SK-N-SH treated with all-trans-retinoic acid at 6 μM for 48 hours (cell line): ENCODE results near the gene TCN1.

Experiments used
- ESRRG ChIP-seq: fragments of 250-450 bp; sonication (Bioruptor Pico); IDR thresholded peaks from 2 replicates; pipeline ENCODE4 v1.6.1; 2021; ENCODE audit warnings: mild to moderate bottlenecking
- GLIS3 ChIP-seq: fragments of 250-450 bp; sonication (Bioruptor Pico); IDR thresholded peaks from 2 replicates; pipeline ENCODE4 v1.5.0; 2020; ENCODE audit warnings: mild to moderate bottlenecking, moderate library complexity
- OSR1 ChIP-seq: fragments of 250-450 bp; sonication (Bioruptor Pico); IDR thresholded peaks from 2 replicates; pipeline ENCODE4 v1.8.0; 2022; ENCODE audit warnings: moderate library complexity, mild to moderate bottlenecking, inconsistent platforms
- RARB ChIP-seq: fragments of 250-450 bp; sonication (Bioruptor Pico); IDR thresholded peaks from 2 replicates; pipeline ENCODE4 v1.8.0; 2021; ENCODE audit warnings: mild to moderate bottlenecking, moderate library complexity
- SNAI2 ChIP-seq: fragments of 250-450 bp; sonication (Bioruptor Pico); IDR thresholded peaks from 2 replicates; pipeline ENCODE4 v1.5.0; 2020; ENCODE audit warnings: mild to moderate bottlenecking, moderate library complexity
- ZFP3 ChIP-seq: fragments of 250-450 bp; sonication (Bioruptor Pico); IDR thresholded peaks from 2 replicates; pipeline ENCODE4 v1.5.0; 2020; ENCODE audit warnings: mild to moderate bottlenecking, moderate library complexity
- ZFP30 ChIP-seq: fragments of 450-650 bp; formaldehyde crosslinking; IDR thresholded peaks from 2 replicates; pipeline ENCODE4 v1.5.0; 2022; ENCODE audit warnings: mild to moderate bottlenecking, moderate library complexity
- ZNF565 ChIP-seq: fragments of 450-650 bp; formaldehyde crosslinking; conservative IDR thresholded peaks from 2 replicates; pipeline ENCODE4 v1.5.0; 2020; ENCODE audit warnings: low read depth, mild to moderate bottlenecking, moderate library complexity
- ZNF70 ChIP-seq: fragments of 450-650 bp; formaldehyde crosslinking; IDR thresholded peaks from 2 replicates; pipeline ENCODE4 v1.5.0; 2020; ENCODE audit warnings: mild to moderate bottlenecking, moderate library complexity
- TF ChIP-seq, protein P1 (sequence below): fragments of 250-450 bp; sonication (Bioruptor Pico); IDR thresholded peaks from 2 replicates; pipeline ENCODE4 v1.8.0; 2020; ENCODE audit warnings: mild to moderate bottlenecking, moderate library complexity, borderline replicate concordance
- TF ChIP-seq, protein P2 (sequence below): fragments of 250-450 bp; sonication (Bioruptor Pico); IDR thresholded peaks from 2 replicates; pipeline ENCODE4 v1.5.1; 2020; ENCODE audit warnings: low read depth, mild to moderate bottlenecking, moderate library complexity
- TF ChIP-seq, protein P3 (sequence below): fragments of 250-450 bp; sonication (Bioruptor Pico); IDR thresholded peaks from 2 replicates; pipeline ENCODE4 v1.8.0; 2021; ENCODE audit warnings: low read depth, mild to moderate bottlenecking, moderate library complexity, borderline replicate concordance

DNA sequence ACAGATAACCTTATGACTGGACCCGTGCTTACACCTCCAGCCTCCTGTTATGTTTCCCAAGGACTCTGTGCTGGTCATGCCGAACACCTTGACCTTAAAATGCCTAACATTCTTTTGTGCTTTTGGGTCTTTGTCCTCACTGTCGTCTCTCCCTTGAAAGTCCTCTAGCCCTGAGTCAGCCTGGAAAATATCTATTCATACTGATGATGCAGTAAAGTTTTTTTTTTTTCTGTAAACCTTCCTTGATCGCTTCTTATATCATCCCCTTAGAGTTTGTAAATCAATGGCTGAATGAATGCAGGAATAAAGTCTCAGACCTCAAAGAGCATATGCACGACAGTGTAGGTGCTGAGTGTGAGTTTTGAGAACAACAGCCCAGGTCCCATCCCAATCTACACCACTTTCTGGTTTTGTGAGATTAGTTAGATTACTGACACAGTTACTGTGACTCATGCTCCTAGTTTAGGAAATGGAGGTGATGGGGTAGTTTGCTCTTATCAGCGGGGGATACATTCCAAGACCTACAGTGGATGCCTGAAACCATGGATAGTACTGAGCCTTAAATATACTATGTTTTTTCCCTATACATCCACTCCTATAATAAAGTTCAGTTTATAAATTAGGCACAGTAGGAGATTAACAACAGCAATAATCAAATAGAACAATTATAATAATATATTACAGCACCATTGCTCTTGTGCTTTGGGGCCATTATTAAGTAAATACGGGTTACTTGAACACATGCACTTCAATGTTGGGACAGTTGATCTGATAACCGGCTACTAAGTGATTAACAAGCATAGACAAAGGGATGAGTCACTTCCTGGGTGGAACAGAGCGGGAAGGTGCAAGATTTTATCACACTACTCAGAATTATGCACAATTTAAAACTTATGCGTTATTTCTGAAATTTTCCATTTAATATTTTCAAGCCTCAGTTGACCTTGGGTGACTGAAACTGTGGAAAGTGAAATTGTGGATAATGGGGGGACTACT lies 8.6 kb downstream of the TCN1 start:
- TF ChIP-seq, protein P1, sequence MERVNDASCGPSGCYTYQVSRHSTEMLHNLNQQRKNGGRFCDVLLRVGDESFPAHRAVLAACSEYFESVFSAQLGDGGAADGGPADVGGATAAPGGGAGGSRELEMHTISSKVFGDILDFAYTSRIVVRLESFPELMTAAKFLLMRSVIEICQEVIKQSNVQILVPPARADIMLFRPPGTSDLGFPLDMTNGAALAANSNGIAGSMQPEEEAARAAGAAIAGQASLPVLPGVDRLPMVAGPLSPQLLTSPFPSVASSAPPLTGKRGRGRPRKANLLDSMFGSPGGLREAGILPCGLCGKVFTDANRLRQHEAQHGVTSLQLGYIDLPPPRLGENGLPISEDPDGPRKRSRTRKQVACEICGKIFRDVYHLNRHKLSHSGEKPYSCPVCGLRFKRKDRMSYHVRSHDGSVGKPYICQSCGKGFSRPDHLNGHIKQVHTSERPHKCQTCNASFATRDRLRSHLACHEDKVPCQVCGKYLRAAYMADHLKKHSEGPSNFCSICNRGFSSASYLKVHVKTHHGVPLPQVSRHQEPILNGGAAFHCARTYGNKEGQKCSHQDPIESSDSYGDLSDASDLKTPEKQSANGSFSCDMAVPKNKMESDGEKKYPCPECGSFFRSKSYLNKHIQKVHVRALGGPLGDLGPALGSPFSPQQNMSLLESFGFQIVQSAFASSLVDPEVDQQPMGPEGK (CRISPR knock-in tag): no peak
- TF ChIP-seq, protein P2, sequence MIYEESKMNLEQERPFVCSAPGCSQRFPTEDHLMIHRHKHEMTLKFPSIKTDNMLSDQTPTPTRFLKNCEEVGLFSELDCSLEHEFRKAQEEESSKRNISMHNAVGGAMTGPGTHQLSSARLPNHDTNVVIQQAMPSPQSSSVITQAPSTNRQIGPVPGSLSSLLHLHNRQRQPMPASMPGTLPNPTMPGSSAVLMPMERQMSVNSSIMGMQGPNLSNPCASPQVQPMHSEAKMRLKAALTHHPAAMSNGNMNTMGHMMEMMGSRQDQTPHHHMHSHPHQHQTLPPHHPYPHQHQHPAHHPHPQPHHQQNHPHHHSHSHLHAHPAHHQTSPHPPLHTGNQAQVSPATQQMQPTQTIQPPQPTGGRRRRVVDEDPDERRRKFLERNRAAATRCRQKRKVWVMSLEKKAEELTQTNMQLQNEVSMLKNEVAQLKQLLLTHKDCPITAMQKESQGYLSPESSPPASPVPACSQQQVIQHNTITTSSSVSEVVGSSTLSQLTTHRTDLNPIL (CRISPR knock-in tag): no peak
- TF ChIP-seq RARB (no peak), ZFP30 (CRISPR knock-in tag) (no peak), ESRRG (CRISPR knock-in tag) (no peak), ZNF565 (CRISPR knock-in tag) (no peak), ZFP3 (CRISPR knock-in tag) (no peak), SNAI2 (CRISPR knock-in tag) (no peak), ZNF70 (CRISPR knock-in tag) (no peak), GLIS3 (no peak), OSR1 (no peak)
- TF ChIP-seq, protein P3, sequence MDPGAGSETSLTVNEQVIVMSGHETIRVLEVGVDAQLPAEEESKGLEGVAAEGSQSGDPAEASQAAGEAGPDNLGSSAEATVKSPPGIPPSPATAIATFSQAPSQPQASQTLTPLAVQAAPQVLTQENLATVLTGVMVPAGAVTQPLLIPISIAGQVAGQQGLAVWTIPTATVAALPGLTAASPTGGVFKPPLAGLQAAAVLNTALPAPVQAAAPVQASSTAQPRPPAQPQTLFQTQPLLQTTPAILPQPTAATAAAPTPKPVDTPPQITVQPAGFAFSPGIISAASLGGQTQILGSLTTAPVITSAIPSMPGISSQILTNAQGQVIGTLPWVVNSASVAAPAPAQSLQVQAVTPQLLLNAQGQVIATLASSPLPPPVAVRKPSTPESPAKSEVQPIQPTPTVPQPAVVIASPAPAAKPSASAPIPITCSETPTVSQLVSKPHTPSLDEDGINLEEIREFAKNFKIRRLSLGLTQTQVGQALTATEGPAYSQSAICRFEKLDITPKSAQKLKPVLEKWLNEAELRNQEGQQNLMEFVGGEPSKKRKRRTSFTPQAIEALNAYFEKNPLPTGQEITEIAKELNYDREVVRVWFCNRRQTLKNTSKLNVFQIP: no peak
